ENCODE measurements around the gene SLC44A2.
"Not testable (repeated sequence)": the region's sequence is repeated elsewhere in the genome, so short reads cannot be mapped to it uniquely, and the experiment has no call there.

Gene SLC44A2

DNA sequence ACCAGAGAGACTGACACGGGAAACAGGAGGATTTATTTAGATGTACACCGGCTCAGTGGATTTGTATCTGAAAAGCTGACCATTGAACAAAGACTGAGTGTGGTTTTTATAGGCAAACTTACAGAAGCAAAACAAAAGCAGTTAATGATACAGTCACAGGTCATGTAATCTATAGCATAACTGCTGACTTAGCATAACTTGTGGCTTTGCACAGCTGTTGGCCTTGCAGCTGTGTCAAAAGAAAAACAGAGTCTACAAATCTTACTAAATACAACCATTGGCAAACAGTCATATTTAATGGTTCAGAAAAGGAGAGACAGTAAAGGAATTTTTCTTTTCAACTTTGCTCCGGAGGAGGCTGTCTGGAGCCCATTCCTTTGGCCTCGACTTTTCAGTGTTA is 26.5 kb downstream of the SLC44A2 start:
- DNase-seq: no peak

DNA sequence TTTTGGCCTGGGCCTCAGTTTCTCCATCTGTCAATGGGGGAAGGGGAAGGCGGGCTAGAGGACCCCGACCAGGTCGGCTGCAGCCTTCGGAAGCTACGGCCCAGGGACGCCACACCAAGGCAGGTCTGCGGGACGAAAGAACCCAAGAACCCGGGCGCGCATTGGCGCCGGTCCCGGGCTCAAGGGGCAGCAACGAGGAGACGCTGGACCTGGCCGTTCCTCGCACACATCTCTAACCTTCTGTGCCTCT is 28.1 kb downstream of the SLC44A2 start:
- no peak for DNase-seq

DNA sequence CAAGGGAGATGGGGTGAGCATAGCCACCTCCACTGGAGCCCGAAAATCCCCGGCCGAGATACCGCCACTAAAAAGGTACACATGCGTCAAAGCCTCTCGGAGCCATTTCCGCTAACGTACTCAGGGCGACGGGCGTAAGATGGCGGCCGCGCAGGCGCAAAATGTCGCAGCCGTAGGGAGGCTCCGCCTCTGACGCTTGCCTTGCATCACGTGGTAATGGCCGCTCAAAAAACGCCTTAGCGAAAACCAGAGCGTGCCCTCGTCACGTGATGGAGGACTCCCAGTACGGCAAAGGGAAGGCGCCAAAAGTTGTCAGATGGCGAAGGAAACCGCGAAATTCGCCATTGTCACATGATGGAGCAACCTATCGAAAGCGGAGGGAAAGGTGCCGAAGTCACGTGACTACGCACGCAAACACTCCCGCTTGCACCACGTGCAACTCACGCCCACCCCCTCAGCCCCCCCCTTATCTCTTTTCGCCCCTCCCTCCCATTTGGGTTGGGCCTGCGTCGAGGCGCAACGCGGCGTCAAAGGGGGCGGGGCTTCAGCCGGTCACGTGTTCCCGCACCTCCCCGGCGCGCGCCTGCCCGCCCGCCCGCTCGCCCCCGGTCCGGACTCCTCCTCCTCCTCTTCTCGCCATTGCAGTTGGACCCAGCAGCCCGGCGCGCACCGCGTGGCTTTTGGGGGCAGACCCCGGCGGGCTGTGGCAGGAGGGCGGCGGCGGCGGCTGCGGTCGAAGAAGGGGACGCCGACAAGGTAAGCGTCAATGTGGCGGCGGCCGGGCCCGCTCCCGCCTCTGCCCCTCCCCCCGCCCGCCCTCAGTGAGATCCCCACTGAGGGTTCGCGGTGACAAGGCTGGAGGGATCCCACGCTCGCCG is 28.6 kb downstream of the SLC44A2 start, which contains the start of gene ILF3:
Gene ILF3, plus strand, starts transcription at position 615 of the 878 bp plus-strand sequence. CDS start 16,260 bp downstream, outside the sequence.
- DNase-seq: peak; percentile 100

- peak; percentile 50 for DNase-seq
Measured at GRCh38 chr19:10654610-10655456, 29.5 kb downstream of the SLC44A2 start.

GRCh38 chr19:10655457-10656312 is 30.3 kb downstream of the SLC44A2 start:
- DNase-seq: peak; percentile 18

GRCh38 chr19:10660346-10660745 is 35.0 kb downstream of the SLC44A2 start:
- no peak for DNase-seq

GRCh38 chr19:10661946-10662345 is 36.6 kb downstream of the SLC44A2 start:
- DNase-seq: no peak

DNA sequence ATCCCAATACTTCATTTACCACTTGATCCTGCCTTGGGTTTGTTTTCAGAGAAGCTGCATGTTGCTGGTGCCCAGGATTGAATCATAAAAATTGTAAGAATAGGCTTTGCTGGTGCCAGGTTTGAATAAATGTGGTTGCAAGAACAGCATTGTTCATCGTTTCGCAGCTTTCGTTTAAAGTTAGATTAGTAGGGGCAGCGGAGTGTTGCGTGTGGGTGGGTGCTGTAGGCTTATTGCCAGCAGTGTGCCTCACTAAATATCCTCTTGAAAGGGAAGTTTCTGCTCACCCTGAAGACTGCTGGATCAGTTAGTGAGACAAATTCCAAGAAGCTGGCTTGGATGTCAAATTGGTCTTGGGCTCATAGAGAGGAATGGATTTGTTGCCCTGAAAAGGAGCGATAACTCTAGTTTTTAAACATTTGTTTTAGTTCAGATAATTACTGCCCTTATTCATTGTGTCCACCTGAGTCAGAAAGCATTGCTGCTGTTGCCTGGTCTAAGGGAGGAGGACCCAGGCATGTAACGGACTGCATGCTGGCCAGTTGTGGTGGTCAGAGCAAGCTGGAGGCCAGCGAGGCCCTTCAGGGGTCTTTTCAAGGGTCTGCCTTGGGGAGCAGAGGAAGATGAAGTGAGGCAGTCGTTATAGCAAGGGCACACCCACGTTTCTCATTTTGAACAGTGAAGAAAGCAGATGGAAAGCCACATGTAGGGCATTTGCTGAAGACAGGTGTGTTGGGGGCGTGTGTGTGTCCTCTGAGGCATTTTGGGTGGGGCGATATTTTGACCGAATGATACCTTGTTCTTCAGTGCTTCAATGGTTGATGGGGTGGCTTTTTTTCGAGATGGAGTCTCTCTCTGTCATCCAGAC is 37.3 kb downstream of the SLC44A2 start:
- no peak for DNase-seq

DNA sequence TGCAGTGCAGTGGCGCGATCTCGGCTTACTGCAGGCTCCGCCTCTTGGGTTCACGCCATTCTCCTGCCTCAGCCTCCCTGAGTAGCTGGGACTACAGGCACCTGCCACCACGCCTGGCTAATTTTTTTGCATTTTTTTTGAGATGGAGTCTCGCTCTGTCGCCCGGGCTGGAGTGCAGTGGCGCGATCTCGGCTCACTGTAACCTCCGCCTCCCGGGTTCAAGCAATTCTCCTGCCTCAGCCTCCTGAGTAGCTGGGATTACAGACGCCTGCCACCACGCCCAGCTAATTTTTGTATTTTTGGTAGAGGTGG is 37.9 kb downstream of the SLC44A2 start:
- DNase-seq: not testable (repeated sequence)

- no peak for DNase-seq
Measured at GRCh38 chr19:10667867-10668266, 42.5 kb downstream of the SLC44A2 start.

GRCh38 chr19:10669246-10669645 is 43.9 kb downstream of the SLC44A2 start:
- DNase-seq: no peak

DNA sequence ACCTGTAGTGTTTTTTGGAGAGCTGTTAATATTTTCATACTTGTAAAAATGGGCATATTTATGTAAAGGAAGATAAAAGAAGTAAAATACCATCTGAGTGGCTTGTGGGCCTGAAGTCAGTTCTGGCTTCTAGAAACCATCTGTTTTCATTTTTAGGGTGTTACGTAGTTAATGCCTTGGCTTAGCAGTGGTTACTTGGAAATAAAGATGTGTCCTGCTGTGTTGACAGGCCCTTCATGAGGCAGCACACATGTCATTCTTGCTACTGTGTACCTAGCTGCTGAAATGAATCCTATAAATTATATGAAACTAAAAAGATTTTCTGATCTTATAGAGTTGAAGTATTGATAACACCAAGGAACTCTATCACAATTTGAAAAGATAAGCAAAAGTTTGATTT is 44.8 kb downstream of the SLC44A2 start:
- peak; percentile 70 for DNase-seq

GRCh38 chr19:10670876-10671804 is 45.8 kb downstream of the SLC44A2 start:
- no peak for DNase-seq

- DNase-seq: not testable (repeated sequence)
Measured at GRCh38 chr19:10671922-10672321, 46.6 kb downstream of the SLC44A2 start.

DNA sequence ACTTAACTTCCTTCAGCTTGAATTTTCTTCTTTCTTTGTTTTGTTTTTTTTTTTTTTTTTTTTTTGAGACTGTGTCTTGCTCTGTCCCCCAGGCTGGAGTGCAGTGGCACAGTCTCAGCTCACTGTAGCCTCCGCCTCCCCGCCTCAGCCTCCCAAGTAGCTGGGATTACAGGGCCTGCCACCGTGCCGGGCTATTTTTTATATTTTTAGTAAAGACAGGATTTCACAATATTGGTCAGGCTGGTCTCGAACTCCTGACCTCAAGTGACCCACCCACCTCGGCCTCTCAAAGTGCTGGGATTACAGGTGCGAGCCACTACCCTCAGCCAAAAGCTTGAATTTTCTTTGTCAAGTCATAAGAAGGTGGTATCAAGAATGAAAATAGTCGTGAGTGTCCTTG is 49.9 kb downstream of the SLC44A2 start:
- not testable (repeated sequence) for DNase-seq

- no peak for DNase-seq
Measured at GRCh38 chr19:10677751-10678150, 52.4 kb downstream of the SLC44A2 start.

GRCh38 chr19:10678813-10679212 is 53.5 kb downstream of the SLC44A2 start:
- DNase-seq: no peak

DNA sequence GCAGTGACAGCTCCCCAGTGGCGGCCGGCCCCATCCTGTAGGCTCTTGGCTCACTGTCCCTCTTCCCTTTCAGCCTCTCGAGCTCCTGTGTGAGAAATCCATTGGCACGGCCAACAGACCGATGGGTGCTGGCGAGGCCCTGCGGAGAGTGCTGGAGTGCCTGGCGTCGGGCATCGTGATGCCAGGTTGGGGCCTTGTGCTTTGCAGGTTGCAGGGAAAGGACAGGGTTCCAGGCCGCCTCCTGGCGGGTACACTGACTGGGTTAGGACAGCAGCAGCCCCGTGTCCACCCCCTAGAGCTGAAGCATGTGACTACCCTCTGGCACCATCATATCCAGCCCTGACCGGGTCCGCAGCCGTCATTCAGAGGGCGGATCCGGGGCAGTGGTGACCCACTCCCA is 54.4 kb downstream of the SLC44A2 start:
- no peak for DNase-seq

DNA sequence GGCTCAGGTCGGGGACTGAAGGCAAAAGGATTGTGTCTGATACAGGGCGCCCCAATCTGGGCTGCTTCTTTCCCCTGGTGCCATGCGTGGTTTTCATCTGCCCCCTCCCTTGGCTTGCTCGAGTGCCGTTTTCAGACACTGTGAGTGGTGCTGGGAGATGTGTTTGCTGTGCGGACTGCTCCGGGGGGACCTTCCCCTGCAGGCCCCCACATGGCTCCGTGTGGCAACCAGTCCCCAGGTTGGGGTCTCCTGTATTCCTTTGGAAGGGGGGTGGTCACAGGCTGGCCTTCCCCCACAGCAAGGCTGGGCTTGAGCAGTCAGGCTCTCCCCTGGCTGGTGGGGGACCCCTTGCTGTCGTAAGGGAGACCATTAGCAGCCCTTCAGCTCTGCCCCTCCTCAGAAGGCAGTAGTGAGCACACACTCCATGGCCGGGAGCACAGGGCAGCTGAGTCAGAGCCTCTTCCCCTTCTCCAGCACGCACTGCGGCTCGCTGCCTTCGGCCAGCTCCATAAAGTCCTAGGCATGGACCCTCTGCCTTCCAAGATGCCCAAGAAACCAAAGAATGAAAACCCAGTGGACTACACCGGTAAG is 55.3 kb downstream of the SLC44A2 start:
- DNase-seq: no peak

- no peak for DNase-seq
Measured at GRCh38 chr19:10681658-10682057, 56.3 kb downstream of the SLC44A2 start.
